GM18951 (cell line): ENCODE data around the gene PSKH1.
"Not testable (repeated sequence)": the region's sequence is repeated elsewhere in the genome, so short reads cannot be mapped to it uniquely, and the experiment has no call there.

Experiments
- POLR2A ChIP-seq: IDR thresholded peaks from 4 replicates; pipeline ENCODE4 v1.6.1; 2011; ENCODE audit warnings: mild to moderate bottlenecking; ENCODE audit not compliant: insufficient read length, insufficient read depth; ENCODE audit errors: extremely low read depth
- in situ Hi-C: fragments of 300-500 bp; cut with MboI; formaldehyde crosslinking; loops from one replicate; pipeline ENCODE4 v1.12.0; 2022; ENCODE audit warnings: low sequenced_read_pairs, mixed read lengths, inconsistent platforms; ENCODE audit not compliant: unreplicated experiment

PSKH1 gene

DNA sequence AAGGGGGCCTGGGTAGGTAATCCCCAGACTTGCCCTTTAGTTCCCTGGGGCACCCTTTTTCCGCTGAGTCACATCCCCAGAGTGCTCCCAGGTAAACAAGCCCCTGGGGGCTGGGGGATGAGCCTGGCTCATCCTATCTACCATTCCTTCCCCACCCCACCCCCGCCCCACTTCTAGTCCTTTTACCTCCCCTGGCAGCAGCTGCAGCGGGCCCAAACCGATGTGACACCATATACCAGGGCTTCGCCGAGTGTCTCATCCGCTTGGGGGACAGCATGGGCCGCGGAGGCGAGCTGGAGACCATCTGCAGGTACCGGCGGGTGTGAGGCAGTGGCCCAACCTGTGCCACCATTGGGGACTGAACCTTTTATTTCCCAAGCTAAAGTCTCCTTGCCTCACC lies 7.5 kb upstream of the PSKH1 start:
- in situ Hi-C loops = no loop called here
- no peak for TF ChIP-seq POLR2A

DNA sequence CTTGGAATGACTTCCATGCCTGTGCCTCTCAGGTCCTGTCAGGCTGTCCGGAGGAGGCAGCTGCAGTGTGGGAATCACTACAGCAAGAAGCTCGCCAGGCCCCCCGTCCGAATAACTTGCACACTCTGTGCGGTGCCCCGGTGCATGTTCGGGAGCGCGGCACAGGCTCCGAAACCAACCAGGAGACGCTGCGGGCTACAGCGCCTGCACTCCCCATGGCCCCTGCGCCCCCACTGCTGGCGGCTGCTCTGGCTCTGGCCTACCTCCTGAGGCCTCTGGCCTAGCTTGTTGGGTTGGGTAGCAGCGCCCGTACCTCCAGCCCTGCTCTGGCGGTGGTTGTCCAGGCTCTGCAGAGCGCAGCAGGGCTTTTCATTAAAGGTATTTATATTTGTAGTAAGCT lies 7.1 kb upstream of the PSKH1 start:
- in situ Hi-C loops = no loop called here

DNA sequence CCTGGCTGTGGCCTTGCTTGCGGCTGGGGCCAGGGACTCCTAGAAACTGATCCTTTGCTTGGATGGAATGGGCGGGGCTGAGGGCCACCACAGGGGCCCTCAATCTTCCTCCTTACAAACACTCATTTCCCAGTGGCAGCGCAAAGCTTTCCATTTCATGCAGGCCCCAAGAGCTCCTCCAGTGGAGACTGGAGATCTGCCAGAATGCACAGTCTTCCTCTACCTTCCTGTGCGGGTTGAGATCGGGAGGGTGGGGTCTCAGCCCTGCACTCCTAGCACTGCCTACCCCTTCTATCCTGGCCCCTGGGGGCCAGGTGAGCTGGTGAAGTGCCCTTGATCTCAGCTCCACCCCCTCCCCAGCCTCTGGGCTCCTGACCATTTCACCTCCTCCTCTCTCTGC lies 6.7 kb upstream of the PSKH1 start:
- no peak for TF ChIP-seq POLR2A
- in situ Hi-C loops = no loop called here

More for the DNA sequence above, 7.1 kb upstream of the PSKH1 start:
- no peak for TF ChIP-seq POLR2A

DNA sequence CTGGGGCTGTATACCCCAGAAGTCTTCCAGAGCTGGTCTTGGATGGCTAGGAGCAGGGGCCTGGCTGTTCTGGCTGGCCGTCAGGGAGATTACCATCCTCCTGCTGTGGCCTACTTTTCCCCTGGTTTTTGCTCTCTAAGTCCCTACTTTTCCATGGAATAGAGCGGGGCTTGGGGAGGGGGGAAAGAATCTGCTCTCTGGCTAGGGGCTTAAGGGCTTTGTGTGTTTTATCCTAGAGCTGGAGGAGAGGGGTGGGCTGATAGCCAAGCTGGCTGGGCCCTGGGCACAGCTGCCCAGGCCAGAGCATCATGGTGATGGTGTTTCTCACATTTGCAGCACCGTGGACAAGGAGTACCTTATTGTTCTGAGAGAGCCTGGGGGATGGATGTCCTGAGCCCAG lies 4.7 kb upstream of the PSKH1 start:
- TF ChIP-seq POLR2A = no peak
- in situ Hi-C loops = no loop called here

DNA sequence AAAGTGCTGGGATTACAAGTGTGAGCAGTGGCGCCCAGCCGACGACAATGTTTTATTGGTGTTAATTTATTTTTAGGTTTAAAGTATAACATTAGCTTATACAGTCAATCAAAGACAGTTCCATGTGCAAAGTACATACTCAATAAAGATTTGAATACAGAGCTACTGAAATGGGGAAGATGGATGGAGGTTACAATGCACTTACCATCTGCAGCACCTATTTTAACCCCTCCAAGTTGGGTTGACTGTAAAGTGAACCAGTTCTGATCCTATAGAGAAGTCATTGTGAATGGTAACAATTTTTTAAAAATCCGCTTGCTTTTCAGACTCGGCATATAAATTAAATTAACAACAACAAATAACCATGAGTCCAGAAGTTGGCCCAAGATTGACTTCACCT lies 679 bp upstream of the PSKH1 start:
- in situ Hi-C loops = no loop called here
- TF ChIP-seq POLR2A = no peak

DNA sequence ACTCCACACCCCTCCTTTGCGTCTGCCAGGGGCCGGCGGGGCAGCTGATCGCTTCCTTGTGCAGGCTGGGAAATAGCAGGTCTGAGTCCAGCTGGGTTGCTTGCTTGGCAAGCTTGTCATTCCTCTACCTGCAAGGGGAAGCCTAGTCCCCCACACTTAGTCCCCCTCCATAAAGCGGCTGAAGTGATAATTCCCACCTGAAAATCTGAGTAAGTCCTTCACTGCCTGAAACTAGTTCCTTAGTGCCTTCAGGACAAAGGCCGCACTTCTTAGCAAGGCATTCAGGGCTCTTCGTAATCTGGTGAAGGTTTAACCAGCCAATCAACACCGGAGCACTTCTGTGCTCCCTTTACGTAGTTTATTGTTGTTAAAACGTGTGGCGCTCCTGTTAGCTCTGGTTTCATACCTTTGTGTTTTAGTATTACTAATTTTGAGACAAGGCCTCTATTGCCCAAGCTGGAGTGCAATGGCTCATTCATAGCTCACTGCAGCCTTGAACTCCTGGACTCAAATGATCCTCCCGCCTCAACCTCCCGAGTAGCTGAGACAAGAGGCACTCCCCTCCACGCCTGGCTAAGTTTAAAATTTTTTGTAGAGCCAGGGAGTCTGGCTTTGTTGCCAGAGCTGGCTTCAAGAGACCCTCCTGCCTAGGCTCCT lies 817 bp downstream of the PSKH1 start:
- in situ Hi-C loops = no loop called here
- no peak for TF ChIP-seq POLR2A

DNA sequence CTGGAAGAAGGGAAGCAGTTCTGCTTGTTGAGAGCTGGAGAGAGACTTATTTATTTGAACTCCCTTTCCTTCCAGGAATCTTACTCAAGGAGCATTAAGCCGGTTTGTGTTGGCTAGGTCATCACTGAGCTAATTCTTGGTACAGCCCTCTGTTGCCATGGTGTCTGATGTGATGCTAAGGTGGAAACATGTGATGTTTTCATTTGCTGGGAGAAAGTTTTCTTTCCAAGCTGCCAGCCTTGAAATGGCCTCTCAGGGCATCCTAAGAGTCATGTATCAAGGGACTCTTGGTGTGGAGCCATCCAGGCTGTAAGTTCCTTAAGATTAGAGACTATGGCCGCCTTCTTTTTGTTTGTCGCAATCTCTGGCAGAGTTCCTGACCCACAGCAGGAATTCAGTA lies 4.2 kb downstream of the PSKH1 start:
- TF ChIP-seq POLR2A = no peak
- in situ Hi-C loops = no loop called here

DNA sequence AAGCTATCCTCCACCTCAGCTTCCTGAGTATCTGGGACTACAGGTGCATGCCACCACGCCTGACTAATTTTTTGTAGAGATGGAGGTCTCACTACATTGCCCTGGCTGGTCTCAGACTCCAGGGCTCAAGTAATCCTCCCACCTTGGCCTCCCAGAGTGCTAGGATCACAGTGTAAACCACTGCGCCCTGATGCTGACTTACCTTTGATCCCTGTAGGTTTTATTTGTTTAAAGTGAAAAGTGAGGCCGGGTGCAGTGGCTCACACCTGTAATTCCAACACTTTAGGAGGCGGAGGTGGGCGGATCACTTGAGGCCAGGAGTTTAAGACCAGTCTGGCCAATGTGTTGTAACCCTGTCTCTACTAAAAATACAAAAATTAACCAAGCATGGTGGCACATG lies 8.7 kb downstream of the PSKH1 start:
- TF ChIP-seq POLR2A = no peak
- in situ Hi-C loops = no loop called here

DNA sequence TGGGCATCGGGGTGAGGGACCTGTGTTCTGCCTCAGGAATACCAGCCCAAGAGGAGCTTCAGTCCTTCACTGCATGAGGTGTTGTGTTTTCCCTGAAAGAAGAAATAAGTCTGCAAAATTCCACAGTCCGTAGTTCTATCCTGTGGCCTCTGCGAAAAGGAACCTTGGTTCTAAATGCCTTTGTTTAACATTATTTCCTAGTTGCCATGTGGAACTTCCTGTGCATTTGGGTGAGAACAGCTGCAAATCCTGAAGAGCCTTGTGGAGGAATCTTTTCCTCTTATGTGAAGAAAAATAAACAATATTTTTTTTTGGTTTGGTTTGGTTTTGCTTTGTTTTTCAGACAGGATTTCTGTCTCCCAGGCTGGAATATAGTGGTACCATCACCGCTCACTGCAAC lies 9.8 kb downstream of the PSKH1 start:
- TF ChIP-seq POLR2A = no peak

DNA sequence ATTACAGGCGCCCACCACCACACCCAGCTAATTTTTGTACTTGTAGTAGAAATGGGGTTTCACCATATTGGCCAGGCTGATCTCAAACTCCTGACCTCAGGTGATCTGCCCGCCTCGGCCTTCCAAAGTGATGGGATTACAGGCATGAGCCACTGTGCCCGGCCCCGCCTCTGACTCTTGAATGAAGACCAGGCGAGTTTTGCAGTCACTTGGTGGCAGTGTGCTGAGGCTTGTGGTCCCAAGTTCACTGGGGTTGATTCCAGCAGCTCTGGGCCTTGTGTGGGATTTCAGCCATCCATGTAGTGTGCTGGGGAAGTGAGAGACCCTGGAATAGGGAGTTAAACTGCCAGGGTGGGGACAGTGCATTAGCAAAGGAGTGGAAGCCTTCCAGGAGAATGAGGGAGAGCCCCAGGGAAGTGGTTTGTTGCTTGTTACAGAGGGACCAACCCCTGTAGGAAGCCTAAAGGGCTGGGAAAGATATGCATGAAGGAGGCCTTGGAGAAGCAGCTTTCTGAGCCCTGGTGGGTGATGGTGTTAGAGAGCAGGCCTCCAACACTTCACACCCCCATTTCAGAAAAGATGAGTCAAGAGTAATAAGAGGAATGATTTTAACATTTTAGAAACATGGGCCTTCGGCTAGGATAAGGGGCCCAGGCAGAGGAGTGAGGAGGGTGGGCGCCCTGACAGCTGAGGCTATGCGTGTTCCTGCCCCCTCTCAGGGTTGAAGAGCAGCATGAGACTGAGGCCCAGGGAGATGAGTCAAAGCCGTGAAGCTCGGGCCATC lies 14.5 kb downstream of the PSKH1 start:
- TF ChIP-seq POLR2A = no peak
- in situ Hi-C loops = no loop called here

More for the DNA sequence above, 9.8 kb downstream of the PSKH1 start:
- in situ Hi-C loops = no loop called here

DNA sequence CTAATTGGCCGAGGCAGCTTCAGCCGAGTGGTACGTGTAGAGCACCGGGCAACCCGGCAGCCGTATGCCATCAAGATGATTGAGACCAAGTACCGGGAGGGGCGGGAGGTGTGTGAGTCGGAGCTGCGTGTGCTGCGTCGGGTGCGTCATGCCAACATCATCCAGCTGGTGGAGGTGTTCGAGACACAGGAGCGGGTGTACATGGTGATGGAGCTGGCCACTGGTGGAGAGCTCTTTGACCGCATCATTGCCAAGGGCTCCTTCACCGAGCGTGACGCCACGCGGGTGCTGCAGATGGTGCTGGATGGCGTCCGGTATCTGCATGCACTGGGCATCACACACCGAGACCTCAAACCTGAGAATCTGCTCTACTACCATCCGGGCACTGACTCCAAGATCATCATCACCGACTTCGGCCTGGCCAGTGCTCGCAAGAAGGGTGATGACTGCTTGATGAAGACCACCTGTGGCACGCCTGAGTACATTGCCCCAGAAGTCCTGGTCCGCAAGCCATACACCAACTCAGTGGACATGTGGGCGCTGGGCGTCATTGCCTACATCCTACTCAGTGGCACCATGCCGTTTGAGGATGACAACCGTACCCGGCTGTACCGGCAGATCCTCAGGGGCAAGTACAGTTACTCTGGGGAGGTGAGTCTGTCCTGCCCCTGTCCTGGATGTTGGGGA lies 16.1 kb downstream of the PSKH1 start:
- in situ Hi-C loops = no loop called here
- TF ChIP-seq POLR2A = no peak

DNA sequence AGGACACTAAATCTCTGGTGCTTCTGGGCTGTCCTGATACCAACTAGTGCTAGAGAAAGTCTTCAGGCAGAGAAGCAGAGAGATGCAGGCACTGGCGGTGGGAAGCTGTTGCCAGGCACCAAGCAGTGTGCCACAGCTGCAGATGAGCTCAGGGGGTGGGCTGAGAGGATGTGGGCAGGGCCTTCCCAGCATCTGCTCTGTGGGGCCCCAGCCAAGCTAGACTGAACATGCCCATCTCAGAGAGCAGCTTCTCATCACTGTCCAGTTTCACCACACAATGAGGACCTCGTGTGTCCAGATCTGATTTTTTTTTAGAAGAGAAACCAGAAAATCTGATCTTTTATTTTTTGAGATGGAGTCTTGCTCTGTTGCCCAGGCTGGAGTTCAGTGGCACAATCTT lies 17.1 kb downstream of the PSKH1 start:
- in situ Hi-C loops = no loop called here
- TF ChIP-seq POLR2A = no peak

DNA sequence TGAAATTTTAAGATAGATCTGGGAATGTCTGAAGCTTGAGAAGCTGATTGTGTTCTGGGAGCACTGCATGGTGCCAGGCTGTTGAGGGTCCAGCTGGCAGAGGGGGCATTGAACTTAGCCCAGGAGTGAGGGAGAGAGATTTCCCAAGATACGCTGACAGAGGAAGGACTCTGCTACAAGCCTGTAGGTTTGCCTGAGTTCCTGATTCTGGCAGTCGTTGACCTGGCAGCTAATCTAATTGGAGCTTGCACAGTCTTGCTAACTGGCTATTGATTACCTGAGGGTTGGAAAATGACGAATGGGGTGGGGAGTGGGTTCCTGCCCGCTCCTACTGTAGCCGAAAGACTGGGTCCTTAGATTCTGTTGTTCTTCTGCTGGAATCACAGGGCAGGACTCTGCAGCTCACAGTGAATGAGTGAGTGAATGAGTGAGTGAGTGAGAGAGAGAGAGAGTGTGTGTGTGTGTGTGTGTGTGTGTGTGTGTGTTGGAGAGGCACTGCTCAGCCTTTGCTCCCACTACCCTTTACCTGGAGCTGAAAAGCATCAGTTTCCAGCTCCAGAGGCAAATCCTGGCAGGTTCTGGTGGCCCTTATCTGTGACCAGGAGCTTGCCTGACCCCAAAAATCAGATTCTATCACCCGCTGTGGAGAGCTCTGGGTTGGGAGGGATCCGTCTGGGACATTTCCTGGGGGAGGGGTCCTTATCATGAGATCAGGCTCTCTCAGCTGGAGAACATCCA lies 21.9 kb downstream of the PSKH1 start:
- in situ Hi-C loops = no loop called here

DNA sequence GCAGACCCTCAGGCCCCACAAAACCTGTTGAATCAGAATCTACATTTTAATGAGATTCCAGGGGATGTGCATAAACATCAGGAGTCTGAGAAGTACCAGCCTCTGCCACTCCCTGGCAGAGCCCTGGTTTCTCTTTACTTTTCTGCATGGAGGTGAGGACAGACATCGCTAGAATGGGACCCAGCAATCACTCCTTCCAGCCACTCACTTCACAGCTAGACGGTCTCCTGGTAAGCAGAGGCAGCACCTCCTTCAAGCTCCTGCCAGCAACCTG lies 22.4 kb downstream of the PSKH1 start:
- in situ Hi-C loops = not testable (repeated sequence)

More for the DNA sequence above, 21.9 kb downstream of the PSKH1 start:
- no peak for TF ChIP-seq POLR2A
